Measurements from ENCODE around the gene DMD.

DNA sequence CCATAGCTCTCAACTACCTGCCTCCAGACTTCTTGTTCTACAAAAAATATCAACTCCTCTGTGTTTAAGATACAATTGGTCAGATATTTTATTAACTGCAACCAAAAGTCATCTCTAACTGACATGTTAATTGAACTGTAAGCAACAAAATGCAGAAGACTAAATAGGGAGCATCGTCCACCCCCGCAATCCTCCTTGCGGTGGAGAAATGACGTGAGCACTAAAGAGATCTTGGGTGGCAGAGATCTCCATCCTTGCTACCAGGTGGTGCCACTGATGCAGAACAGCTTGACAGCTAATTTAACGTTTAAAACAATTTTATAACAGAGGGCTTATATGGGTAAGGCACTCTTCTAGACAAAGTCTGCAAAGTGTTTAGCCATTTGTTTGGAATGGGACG is 1975.1 kb downstream of the DMD start:
- TF ChIP-seq EZH2 (IDR thresholded peaks at IDR 0.05; ENCODE audit: low read depth, low read length, severe bottlenecking) (no peak), HDAC2 (IDR thresholded peaks at IDR 0.05; ENCODE audit: borderline replicate concordance in 1 of 2, low read depth in 2 of 2, low read length in 2 of 2) (no peak), EP300 (IDR thresholded peaks at IDR 0.05; ENCODE audit: borderline replicate concordance in 1 of 2, low read depth in 2 of 2, low read length in 2 of 2) (no peak), POLR2AphosphoS5 (IDR thresholded peaks at IDR 0.05; ENCODE audit: low read depth, low read length) (no peak), POLR2A (IDR thresholded peaks at IDR 0.05; ENCODE audit: control extremely low read depth in 1 of 2, low read depth in 2 of 2, low read length in 2 of 2) (no peak), KDM5A (IDR thresholded peaks at IDR 0.05; ENCODE audit: low read length) (no peak), CHD2 (IDR thresholded peaks at IDR 0.05; ENCODE audit: low read length) (no peak), NRF1 (IDR thresholded peaks at IDR 0.05; ENCODE audit: low read depth, low read length) (no peak), CBX5 (IDR thresholded peaks at IDR 0.05; ENCODE audit: low read depth, low read length) (no peak), TCF12 (IDR thresholded peaks at IDR 0.05; ENCODE audit: low read depth, low read length) (no peak)
- TF ChIP-seq, protein P1, sequence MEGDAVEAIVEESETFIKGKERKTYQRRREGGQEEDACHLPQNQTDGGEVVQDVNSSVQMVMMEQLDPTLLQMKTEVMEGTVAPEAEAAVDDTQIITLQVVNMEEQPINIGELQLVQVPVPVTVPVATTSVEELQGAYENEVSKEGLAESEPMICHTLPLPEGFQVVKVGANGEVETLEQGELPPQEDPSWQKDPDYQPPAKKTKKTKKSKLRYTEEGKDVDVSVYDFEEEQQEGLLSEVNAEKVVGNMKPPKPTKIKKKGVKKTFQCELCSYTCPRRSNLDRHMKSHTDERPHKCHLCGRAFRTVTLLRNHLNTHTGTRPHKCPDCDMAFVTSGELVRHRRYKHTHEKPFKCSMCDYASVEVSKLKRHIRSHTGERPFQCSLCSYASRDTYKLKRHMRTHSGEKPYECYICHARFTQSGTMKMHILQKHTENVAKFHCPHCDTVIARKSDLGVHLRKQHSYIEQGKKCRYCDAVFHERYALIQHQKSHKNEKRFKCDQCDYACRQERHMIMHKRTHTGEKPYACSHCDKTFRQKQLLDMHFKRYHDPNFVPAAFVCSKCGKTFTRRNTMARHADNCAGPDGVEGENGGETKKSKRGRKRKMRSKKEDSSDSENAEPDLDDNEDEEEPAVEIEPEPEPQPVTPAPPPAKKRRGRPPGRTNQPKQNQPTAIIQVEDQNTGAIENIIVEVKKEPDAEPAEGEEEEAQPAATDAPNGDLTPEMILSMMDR (IDR thresholded peaks at IDR 0.05; ENCODE audit: control extremely low read depth in 1 of 3, insufficient read depth in 1 of 3, low read depth in 1 of 3, low read length in 3 of 3): no peak
- TF ChIP-seq, protein P2, sequence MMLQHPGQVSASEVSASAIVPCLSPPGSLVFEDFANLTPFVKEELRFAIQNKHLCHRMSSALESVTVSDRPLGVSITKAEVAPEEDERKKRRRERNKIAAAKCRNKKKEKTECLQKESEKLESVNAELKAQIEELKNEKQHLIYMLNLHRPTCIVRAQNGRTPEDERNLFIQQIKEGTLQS (IDR thresholded peaks at IDR 0.05; ENCODE audit: insufficient read depth, low read depth, low read length): no peak
- TF ChIP-seq, protein P3, sequence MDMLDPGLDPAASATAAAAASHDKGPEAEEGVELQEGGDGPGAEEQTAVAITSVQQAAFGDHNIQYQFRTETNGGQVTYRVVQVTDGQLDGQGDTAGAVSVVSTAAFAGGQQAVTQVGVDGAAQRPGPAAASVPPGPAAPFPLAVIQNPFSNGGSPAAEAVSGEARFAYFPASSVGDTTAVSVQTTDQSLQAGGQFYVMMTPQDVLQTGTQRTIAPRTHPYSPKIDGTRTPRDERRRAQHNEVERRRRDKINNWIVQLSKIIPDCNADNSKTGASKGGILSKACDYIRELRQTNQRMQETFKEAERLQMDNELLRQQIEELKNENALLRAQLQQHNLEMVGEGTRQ (IDR thresholded peaks at IDR 0.05; ENCODE audit: low read length): no peak

Data from H1 (cell line).